A549 (cell line): ENCODE measurements around the gene SH2B3. TPM values are rescaled to one million over a fixed set of nuclear protein-coding genes. Genes with fewer than 3 reads are reported as not detected.

Experiments used
- ATAC-seq, 2 experiments: fragments of 200-7000 bp in 1 of 2; fragments of >200 bp in 1 of 2; cut with Nextera tagmentation in 1 of 2; cut with Tn5 transposase in 1 of 2; 3 replicates each; pipeline versions ENCODE4 v1.8.0 to v1.9.1; 2018 to 2020; ENCODE audit warnings: mild to moderate bottlenecking in 1 of 2, moderate library complexity in 1 of 2
- CTCF ChIA-PET: fragments of 300-600 bp; sonication (Branson Sonifier 250); formaldehyde crosslinking; extraction: SDS; loops from one replicate; lab custom pipeline; 2021; ENCODE audit warnings: antibody characterized with exemption, inconsistent platforms; lab: Yijun Ruan, JAX
- POLR2A ChIA-PET: fragments of 350-600 bp; formaldehyde crosslinking; extraction: SDS; loops from one replicate; lab custom pipeline; 2021; ENCODE audit warnings: antibody characterized with exemption, inconsistent platforms; lab: Yijun Ruan, JAX
- DNase-seq, 2 experiments: peaks; one replicate each; pipeline versions ENCODE4 v3.0.0 to v3.0.0-alpha.2; 2011 to 2016; ENCODE audit warnings: low read depth in 1 of 2, low spot score in 1 of 2
- FAIRE-seq: peaks from 2 replicates; lab custom pipeline; 2011; peaks lifted over from hg19 to GRCh38; lab: Jason Lieb, UNC
- H3K27ac ChIP-seq, 2 experiments: fragments of >200 bp; sonication (Bioruptor Twin); formaldehyde crosslinking; 3 replicates each; pipeline ENCODE4 v1.5.1; 2016 to 2017
- H3K4me1 ChIP-seq: fragments of >200 bp; sonication (Bioruptor Twin); formaldehyde crosslinking; 3 replicates; pipeline ENCODE4 v1.6.1; 2016
- H3K4me2 ChIP-seq: fragments of >200 bp; sonication (Bioruptor Twin); formaldehyde crosslinking; 3 replicates; pipeline ENCODE4 v1.6.1; 2016
- H3K4me3 ChIP-seq: fragments of >200 bp; sonication (Bioruptor Twin); formaldehyde crosslinking; 3 replicates; pipeline ENCODE4 v1.5.1; 2016
- H3K9me3 ChIP-seq: fragments of >200 bp; sonication (Bioruptor Twin); formaldehyde crosslinking; 3 replicates; pipeline ENCODE4 v1.6.1; 2016
- CBX2 ChIP-seq: fragments of 200-600 bp; sonication (generic); IDR thresholded peaks from 2 replicates; pipeline ENCODE4 v1.6.1; 2016; ENCODE audit warnings: low read depth, mild to moderate bottlenecking, borderline replicate concordance
- CBX8 ChIP-seq: fragments of 200-600 bp; sonication (generic); IDR thresholded peaks from 2 replicates; pipeline ENCODE4 v1.6.1; 2016
- CEBPB ChIP-seq, 2 experiments: fragments of >200 bp in 1 of 2; sonication (Bioruptor Twin) in 1 of 2; formaldehyde crosslinking in 1 of 2; IDR thresholded peaks; 2 replicates each; pipeline ENCODE4 v1.6.1; 2012 to 2016
- EHF ChIP-seq: fragments of 250-450 bp; sonication (Bioruptor Pico); IDR thresholded peaks from 2 replicates; pipeline ENCODE4 v1.5.0; 2020; ENCODE audit warnings: mild to moderate bottlenecking
- EHMT2 ChIP-seq: fragments of 200-600 bp; sonication (generic); IDR thresholded peaks from 2 replicates; pipeline ENCODE4 v1.6.1; 2016; ENCODE audit warnings: antibody characterized with exemption, low read depth, mild to moderate bottlenecking, moderate library complexity
- EP300 ChIP-seq, 2 experiments: fragments of >200 bp; sonication (Bioruptor Twin); formaldehyde crosslinking; IDR thresholded peaks; 2 replicates in 1 of 2; 3 replicates in 1 of 2; pipeline ENCODE4 v1.6.1; 2016 to 2017
- ESRRA ChIP-seq: fragments of 150-350 bp; IDR thresholded peaks from 2 replicates; pipeline ENCODE4 v1.6.1; 2014; ENCODE audit warnings: mild to moderate bottlenecking, low read length, borderline replicate concordance
- FOXS1 ChIP-seq: fragments of 250-450 bp; sonication (Bioruptor Pico); IDR thresholded peaks from 2 replicates; pipeline ENCODE4 v1.5.0; 2020; ENCODE audit warnings: mild to moderate bottlenecking, moderate library complexity
- HOXB5 ChIP-seq: fragments of 250-450 bp; sonication (Bioruptor Pico); IDR thresholded peaks from 2 replicates; pipeline ENCODE4 v1.5.0; 2020; ENCODE audit warnings: mild to moderate bottlenecking, moderate library complexity
- JUN ChIP-seq, 2 experiments: fragments of >200 bp; sonication (Bioruptor Twin); formaldehyde crosslinking; IDR thresholded peaks; 2 replicates in 1 of 2; 3 replicates in 1 of 2; pipeline ENCODE4 v1.6.1; 2016 to 2017
- KDM5A ChIP-seq: fragments of 200-600 bp; sonication (generic); IDR thresholded peaks from 2 replicates; pipeline ENCODE4 v1.6.1; 2016; ENCODE audit warnings: antibody characterized with exemption, mild to moderate bottlenecking
- MYC ChIP-seq: IDR thresholded peaks from 2 replicates; pipeline ENCODE4 v1.6.1; 2012; ENCODE audit warnings: mild to moderate bottlenecking, inconsistent platforms, low read length, improper control_type of control experiment, borderline replicate concordance
- NFE2L2 ChIP-seq: fragments of 150-350 bp; conservative IDR thresholded peaks from 2 replicates; pipeline ENCODE4 v1.6.1; 2014; ENCODE audit warnings: low read length
- NR3C1 ChIP-seq: fragments of >200 bp; sonication (Bioruptor Twin); formaldehyde crosslinking; IDR thresholded peaks from 3 replicates; pipeline ENCODE4 v1.6.1; 2017
- PHF8 ChIP-seq: fragments of 200-600 bp; sonication (generic); IDR thresholded peaks from 2 replicates; pipeline ENCODE4 v1.6.1; 2016; ENCODE audit warnings: low read depth, mild to moderate bottlenecking, antibody characterized with exemption, moderate library complexity, borderline replicate concordance
- POLR2A ChIP-seq: IDR thresholded peaks from 2 replicates; pipeline ENCODE4 v1.6.1; 2012; ENCODE audit warnings: mild to moderate bottlenecking, low read length
- RAD21 ChIP-seq, 2 experiments: fragments of >200 bp in 1 of 2; sonication (Bioruptor Twin) in 1 of 2; formaldehyde crosslinking in 1 of 2; IDR thresholded peaks in 1 of 2; conservative IDR thresholded peaks in 1 of 2; 2 replicates in 1 of 2; 3 replicates in 1 of 2; pipeline ENCODE4 v1.6.1; 2012 to 2018; ENCODE audit warnings: inconsistent platforms in 1 of 2
- RNF2 ChIP-seq: fragments of 200-600 bp; sonication (generic); IDR thresholded peaks from 2 replicates; pipeline ENCODE4 v1.6.1; 2016; ENCODE audit warnings: low read depth, mild to moderate bottlenecking, antibody characterized with exemption, moderate library complexity, borderline replicate concordance
- TP53 ChIP-seq: fragments of 250-450 bp; sonication (Bioruptor Pico); IDR thresholded peaks from 2 replicates; pipeline ENCODE4 v1.5.0; 2021; ENCODE audit warnings: mild to moderate bottlenecking, moderate library complexity
- ZSCAN20 ChIP-seq: fragments of 250-450 bp; sonication (Bioruptor Pico); IDR thresholded peaks from 2 replicates; pipeline ENCODE4 v1.8.0; 2022; ENCODE audit warnings: mild to moderate bottlenecking, moderate library complexity
- WGBS: methylation state at CpG from one replicate; pipeline ENCODE4 v1.1.6; 2017; ENCODE audit errors: missing lambda C conversion rate; 5-methylcytosine and 5-hydroxymethylcytosine counted together
- polyA plus RNA-seq, 4 experiments: library from polyadenylated mRNA; depleted of rRNA in 3 of 4; stranded (reverse); fragments of >200 nt; fragmentation: RNase III in 1 of 4; extraction: RNeasy Plus Mini Kit Qiagen cat#74134 plus additional on column Dnase treatment in 1 of 4; gene quantifications; 2 replicates in 3 of 4; 3 replicates in 1 of 4; pipeline ENCODE4 v1.2.3, GENCODE V29; 2011 to 2017
- TF ChIP-seq, protein P1 (sequence below): fragments of 250-450 bp; sonication (Bioruptor Pico); IDR thresholded peaks from 2 replicates; pipeline ENCODE4 v1.5.0; 2020; ENCODE audit warnings: low read depth, mild to moderate bottlenecking, moderate library complexity
- TF ChIP-seq, protein P2 (sequence below): fragments of 450-650 bp; IDR thresholded peaks from 2 replicates; pipeline ENCODE4 v1.6.1; 2014; ENCODE audit warnings: antibody characterized with exemption
- TF ChIP-seq, protein P3 (sequence below): fragments of >200 bp; sonication (Bioruptor Twin); formaldehyde crosslinking; IDR thresholded peaks from 2 replicates; pipeline ENCODE4 v1.6.1; 2016
- TF ChIP-seq, protein P4 (sequence below): fragments of 250-450 bp; sonication (Bioruptor Pico); IDR thresholded peaks from 2 replicates; pipeline ENCODE4 v1.5.0; 2021; ENCODE audit warnings: mild to moderate bottlenecking, moderate library complexity, borderline replicate concordance
- TF ChIP-seq, protein P5 (sequence below): fragments of 200-600 bp; sonication (generic); IDR thresholded peaks from 2 replicates; pipeline ENCODE4 v1.6.1; 2016; ENCODE audit warnings: antibody characterized with exemption, mild to moderate bottlenecking, moderate library complexity

The SH2B3 gene
- polyA plus RNA-seq, 2 of the 4 experiments (the other 2 are of a cell fraction), result 2.3 to 2.5 TPM

DNA sequence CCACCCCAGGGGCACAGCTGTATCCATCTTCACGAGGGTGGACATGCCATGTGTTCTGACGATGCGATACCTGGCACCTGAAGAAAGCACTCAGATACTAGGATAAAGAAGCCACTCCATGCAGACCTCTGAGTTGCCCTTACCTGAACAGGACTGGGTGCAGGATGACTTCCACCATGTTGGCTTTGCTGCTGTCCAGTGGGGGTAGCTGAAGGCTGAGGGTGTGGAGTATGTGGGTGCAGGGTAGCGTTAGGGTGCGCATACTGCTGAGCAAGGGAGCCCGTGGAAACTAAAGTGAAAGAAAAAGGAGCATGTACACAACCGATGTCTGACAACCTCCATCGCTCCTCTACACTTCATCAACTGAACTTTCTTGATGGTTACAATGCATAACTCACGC, 51.3 kb downstream of the SH2B3 start:
- H3K27ac ChIP-seq, result no peak overlapping the region
- H3K4me3 ChIP-seq, result no peak overlapping the region
- H3K4me1 ChIP-seq, result peaks cover 3% of the 10 kb centered on the region
- no peak for ATAC-seq
- POLR2A ChIA-PET, result no interaction called here
- DNase-seq, result no peak
- CTCF ChIA-PET, result interaction anchor here (1.0 to 11.8 kb wide), 4 partner anchors 10 to 128 kb away, joined by 3 to 240 read pairs (median 6); no protein-coding TSS in a partner anchor
- WGBS, result 96% methylated on average over 9 of the region's 9 CpGs
- H3K4me2 ChIP-seq, result no peak overlapping the region
- TF ChIP-seq CBX8, result no peak
- no peak for TF ChIP-seq NR3C1
- TF ChIP-seq CEBPB (IDR thresholded peaks at IDR 0.05), result no peak
- no peak for TF ChIP-seq RNF2
- TF ChIP-seq EHMT2, result no peak
- TF ChIP-seq TP53 (CRISPR knock-in tag), result no peak
- no peaks in the 10 kb centered on the region for H3K9me3 ChIP-seq
- FAIRE-seq, result no peak

DNA sequence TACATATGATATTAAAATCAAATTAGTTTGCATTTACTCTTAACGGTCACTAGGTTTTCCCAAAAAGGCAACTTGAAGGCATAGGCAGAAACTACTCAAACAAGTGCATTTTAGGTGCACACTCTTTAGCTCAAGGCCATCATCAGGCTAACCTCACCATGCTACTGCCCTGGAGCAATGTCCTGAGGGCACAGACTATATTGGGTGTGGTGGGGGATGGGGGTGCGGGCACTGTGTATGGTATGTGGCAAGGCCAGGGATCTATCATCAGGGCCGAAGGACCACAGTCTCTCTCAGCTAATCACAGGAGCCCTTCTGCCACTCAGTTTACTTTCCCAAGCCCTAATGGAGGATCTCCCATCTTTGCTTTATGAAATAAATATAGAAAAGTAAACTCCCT, 51.9 kb downstream of the SH2B3 start:
- WGBS, result 92% methylated on average over 3 of the region's 3 CpGs
- peaks cover 8% of the 10 kb centered on the region for H3K4me1 ChIP-seq
- ChIA-PET POLR2A (no interaction called here), CTCF (interaction anchor here (1.0 to 11.8 kb wide), 3 partner anchors 11 to 126 kb away, joined by 3 to 240 read pairs (median 8); no protein-coding TSS in a partner anchor)
- DNase-seq (no peak), ATAC-seq (no peak), FAIRE-seq (no peak)
- no peak overlapping the region for H3K4me2 ChIP-seq
- no peak for TF ChIP-seq ESRRA
- no peak for TF ChIP-seq MYC
- TF ChIP-seq, protein P1, sequence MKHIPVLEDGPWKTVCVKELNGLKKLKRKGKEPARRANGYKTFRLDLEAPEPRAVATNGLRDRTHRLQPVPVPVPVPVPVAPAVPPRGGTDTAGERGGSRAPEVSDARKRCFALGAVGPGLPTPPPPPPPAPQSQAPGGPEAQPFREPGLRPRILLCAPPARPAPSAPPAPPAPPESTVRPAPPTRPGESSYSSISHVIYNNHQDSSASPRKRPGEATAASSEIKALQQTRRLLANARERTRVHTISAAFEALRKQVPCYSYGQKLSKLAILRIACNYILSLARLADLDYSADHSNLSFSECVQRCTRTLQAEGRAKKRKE (CRISPR knock-in tag), result no peak
- TF ChIP-seq, protein P2, sequence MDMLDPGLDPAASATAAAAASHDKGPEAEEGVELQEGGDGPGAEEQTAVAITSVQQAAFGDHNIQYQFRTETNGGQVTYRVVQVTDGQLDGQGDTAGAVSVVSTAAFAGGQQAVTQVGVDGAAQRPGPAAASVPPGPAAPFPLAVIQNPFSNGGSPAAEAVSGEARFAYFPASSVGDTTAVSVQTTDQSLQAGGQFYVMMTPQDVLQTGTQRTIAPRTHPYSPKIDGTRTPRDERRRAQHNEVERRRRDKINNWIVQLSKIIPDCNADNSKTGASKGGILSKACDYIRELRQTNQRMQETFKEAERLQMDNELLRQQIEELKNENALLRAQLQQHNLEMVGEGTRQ, result no peak
- TF ChIP-seq PHF8, result no peak
- TF ChIP-seq EP300 (IDR thresholded peaks at IDR 0.05), result no peak
- no peak overlapping the region for H3K4me3 ChIP-seq
- H3K27ac ChIP-seq, result no peak overlapping the region
- H3K9me3 ChIP-seq, result no peaks in the 10 kb centered on the region

DNA sequence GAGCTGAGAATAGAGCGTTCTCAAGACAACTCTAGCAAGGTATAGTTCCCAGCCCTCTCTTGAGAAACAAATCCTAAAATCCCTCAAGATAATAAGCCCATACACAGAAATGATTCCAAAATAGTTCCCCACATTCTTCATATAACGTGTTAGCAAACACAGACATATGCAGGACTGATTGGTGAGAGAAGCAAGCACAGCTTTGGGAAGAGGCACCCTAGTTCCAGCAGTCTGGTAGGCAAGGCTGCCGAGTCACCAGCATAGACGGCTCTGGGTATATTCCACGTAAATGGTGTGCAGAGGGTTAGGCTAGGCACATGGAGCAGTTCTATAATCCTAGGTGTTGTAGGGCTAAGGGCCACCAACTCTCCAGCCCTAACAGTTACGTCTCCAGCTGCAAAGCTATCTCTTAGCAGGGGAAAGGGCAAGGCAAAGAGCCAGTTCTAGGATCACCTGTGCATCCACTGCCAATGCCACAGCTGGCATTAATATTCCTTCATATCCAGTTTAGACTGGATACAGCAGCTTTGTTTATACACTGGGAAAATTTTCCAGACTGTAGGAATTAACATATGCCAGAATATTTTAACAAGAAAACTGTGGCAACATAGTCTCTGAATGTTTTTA, 52.9 kb downstream of the SH2B3 start:
- POLR2A ChIA-PET, result no interaction called here
- no peak overlapping the region for H3K4me2 ChIP-seq
- ATAC-seq (peak in 1 of 2 experiments; percentile 26; a peak in 3 of 6 replicates), FAIRE-seq (no peak), DNase-seq (no peak)
- H3K4me1 ChIP-seq, result peaks cover 14% of the 10 kb centered on the region
- no peak overlapping the region for H3K4me3 ChIP-seq
- no peak overlapping the region for H3K27ac ChIP-seq
- no peaks in the 10 kb centered on the region for H3K9me3 ChIP-seq
- CTCF ChIA-PET, result interaction anchor here (0.5 to 11.8 kb wide), 5 partner anchors 16 to 127 kb away, joined by 3 to 240 read pairs (median 3); no protein-coding TSS in a partner anchor
- WGBS, result 95% methylated on average over 6 of the region's 6 CpGs
- TF ChIP-seq EHF (CRISPR knock-in tag) (no peak), NFE2L2 (no peak), NR3C1 (no peak), FOXS1 (CRISPR knock-in tag) (no peak), ZSCAN20 (CRISPR knock-in tag) (no peak), TP53 (CRISPR knock-in tag) (no peak), POLR2A (no peak), HOXB5 (CRISPR knock-in tag) (no peak), PHF8 (no peak), CBX2 (no peak), JUN (IDR thresholded peaks at IDR 0.05) (no peak), KDM5A (no peak), RAD21 (conservative IDR thresholded peaks at IDR 0.05 in 1 of 2, IDR thresholded peaks at IDR 0.05 in 1 of 2) (no peak)
- TF ChIP-seq, protein P3, sequence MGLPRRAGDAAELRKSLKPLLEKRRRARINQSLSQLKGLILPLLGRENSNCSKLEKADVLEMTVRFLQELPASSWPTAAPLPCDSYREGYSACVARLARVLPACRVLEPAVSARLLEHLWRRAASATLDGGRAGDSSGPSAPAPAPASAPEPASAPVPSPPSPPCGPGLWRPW, result no peak
- TF ChIP-seq, protein P4, sequence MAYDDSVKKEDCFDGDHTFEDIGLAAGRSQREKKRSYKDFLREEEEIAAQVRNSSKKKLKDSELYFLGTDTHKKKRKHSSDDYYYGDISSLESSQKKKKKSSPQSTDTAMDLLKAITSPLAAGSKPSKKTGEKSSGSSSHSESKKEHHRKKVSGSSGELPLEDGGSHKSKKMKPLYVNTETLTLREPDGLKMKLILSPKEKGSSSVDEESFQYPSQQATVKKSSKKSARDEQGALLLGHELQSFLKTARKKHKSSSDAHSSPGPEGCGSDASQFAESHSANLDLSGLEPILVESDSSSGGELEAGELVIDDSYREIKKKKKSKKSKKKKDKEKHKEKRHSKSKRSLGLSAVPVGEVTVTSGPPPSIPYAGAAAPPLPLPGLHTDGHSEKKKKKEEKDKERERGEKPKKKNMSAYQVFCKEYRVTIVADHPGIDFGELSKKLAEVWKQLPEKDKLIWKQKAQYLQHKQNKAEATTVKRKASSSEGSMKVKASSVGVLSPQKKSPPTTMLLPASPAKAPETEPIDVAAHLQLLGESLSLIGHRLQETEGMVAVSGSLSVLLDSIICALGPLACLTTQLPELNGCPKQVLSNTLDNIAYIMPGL (CRISPR knock-in tag), result no peak
- TF ChIP-seq, protein P2, result no peak
- TF ChIP-seq, protein P5, sequence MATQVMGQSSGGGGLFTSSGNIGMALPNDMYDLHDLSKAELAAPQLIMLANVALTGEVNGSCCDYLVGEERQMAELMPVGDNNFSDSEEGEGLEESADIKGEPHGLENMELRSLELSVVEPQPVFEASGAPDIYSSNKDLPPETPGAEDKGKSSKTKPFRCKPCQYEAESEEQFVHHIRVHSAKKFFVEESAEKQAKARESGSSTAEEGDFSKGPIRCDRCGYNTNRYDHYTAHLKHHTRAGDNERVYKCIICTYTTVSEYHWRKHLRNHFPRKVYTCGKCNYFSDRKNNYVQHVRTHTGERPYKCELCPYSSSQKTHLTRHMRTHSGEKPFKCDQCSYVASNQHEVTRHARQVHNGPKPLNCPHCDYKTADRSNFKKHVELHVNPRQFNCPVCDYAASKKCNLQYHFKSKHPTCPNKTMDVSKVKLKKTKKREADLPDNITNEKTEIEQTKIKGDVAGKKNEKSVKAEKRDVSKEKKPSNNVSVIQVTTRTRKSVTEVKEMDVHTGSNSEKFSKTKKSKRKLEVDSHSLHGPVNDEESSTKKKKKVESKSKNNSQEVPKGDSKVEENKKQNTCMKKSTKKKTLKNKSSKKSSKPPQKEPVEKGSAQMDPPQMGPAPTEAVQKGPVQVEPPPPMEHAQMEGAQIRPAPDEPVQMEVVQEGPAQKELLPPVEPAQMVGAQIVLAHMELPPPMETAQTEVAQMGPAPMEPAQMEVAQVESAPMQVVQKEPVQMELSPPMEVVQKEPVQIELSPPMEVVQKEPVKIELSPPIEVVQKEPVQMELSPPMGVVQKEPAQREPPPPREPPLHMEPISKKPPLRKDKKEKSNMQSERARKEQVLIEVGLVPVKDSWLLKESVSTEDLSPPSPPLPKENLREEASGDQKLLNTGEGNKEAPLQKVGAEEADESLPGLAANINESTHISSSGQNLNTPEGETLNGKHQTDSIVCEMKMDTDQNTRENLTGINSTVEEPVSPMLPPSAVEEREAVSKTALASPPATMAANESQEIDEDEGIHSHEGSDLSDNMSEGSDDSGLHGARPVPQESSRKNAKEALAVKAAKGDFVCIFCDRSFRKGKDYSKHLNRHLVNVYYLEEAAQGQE, result no peak
